GM12872 (cell line): ENCODE results near the gene BPIFB2.

Source experiments
- CTCF ChIP-seq: IDR thresholded peaks from 3 replicates; pipeline ENCODE4 v1.5.1; 2011; ENCODE audit warnings: low read depth, mild to moderate bottlenecking, low read length, moderate library complexity; ENCODE audit not compliant: insufficient read depth

Gene BPIFB2

DNA sequence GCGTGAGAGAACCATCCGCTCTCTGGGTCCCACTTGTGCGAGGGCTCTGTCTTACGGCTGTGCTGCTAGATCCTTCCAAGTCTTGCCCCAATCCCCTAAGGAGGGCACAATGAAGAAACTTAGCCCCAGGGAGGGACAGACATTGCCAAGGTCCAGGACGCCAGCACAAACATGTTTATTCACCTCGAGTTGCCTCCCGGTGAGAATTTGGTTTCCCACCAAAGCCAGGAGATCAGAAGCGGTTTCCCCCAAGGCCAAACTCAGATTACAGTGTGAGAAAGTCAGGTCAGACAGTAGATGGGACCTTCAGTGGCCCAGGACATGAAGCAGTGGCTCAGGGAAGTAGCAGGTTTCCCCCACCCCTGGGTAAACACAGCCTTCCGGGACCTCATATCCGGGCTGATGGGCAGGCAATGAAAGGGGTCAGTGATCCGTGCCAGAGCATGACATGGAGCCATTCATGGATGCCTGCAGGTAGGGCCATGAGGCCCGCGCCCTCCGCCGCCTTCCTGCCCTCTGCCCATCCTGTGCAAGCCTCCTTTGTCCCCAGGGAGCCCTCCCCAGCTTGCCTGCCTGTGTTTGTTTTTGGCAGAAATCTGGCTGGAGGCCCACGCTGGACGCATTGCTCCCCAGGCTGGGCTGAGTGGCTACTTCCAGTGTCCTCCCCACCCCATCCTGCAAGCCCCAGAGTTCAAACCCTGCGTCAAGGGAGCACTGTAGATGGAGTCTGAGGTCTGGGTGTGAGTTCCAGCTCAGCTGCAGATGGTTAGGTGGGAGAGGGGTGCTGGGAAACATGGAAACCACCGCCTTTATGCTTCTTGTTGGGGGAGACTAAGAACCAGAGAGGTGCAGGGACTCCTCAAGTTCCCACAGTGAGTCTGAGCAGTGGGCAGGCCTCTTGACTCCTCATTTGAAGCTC is 2.0 kb downstream of the BPIFB2 start:
- TF ChIP-seq CTCF, result no peak

DNA sequence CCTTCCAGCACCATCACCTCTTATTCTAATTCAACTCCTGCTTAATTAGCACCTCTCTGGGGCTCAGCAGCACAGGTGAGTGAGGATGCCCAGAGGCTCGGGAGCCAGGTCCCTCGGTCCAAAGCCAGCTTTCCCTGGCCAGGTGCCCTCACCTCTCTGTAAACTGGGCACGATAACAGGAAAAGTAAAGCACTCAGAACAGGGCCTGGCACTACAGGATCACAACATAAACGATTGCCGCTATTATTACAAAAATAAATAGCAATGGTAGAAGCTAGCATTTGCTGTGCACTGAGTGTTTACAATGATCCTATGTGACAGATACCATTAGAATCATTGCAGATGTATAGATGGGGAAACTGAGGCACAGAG is 2.6 kb downstream of the BPIFB2 start:
- no peak for TF ChIP-seq CTCF

- no peak for TF ChIP-seq CTCF
Observed at GRCh38 chr20:33010674-33011449, 3.4 kb downstream of the BPIFB2 start.

DNA sequence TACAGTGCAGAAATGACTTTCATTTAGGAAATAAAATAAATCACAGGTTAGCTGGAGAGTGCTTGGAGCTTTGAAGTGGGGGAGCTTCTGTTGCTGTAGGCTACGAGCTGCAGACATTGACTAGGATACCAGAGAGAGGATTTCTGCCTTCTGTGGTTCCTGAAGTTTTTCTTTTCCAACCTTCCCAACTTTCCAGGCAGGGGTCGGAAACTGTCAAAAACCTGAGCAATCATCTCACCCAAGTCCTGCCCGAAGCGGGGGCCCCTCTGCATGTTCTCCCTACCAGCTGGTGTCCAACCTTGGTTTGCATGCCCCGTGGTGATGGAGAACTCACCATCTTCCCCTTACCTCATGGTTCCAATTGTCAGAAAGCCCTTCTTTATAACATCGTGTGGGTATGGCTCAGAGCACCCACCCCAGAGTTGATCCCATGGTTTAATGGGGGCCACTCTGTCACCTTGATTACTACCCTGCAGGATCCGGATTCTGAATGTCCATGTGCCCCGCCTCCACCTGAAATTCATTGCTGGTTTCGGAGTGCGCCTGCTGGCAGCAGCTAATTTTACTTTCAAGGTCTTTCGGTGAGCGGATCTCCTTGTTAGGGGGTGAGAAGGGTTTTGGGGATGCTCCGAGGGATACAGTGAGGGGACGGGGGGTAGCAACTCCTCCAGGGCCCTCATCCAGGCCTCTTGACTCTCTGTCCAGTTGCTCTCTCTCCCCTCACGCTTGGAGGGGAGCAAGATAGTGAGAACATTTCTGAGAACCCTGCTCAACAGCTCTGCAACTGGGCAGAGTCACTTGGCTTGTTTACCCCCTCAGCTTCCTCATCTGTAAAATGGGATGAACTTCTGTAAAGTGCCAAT is 5.1 kb downstream of the BPIFB2 start:
- no peak for TF ChIP-seq CTCF

- TF ChIP-seq CTCF, result no peak
Observed at GRCh38 chr20:33013701-33014326, 6.3 kb downstream of the BPIFB2 start.

DNA sequence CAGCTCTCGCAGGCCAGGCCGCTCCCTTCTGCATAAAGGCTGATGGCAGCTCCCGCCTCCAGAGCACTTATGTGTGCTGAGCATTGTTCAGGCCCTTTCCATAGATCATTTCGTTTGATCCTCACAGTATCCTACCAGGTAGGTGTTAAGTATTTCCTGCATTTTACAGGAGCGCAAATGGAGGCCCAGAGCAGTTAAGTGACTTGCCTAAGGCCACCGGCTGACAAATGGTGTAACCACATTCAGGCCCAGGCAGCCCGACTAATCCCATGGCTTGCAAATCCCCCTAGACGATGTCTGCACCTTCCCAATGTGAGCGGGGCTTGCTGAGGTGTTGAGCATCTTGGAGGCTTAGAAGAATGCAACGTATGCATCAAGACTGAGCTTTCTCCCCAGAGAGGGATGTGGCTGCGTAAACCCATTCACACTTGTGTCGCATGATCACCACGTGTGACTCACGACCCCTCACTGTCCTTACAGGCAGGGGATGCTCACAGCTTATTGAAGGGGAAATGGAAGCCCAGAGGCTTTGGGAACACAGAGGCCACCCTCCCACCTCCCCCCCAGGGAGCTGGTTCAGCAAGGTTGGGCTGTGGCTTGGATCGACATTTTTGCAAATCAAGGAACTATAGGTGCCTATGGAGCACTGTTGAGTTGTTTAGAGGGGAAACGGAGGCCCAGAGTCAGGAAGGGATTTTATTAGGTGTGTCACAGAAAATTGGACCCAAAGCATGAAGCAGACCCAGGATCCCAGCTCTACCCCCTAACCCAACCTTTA is 7.0 kb downstream of the BPIFB2 start:
- TF ChIP-seq CTCF, result no peak
